ENCODE measurements around the gene PAGE2B.
"Not testable (repeated sequence)": the region's sequence is repeated elsewhere in the genome, so short reads cannot be mapped to it uniquely, and the experiment has no call there.

PAGE2B gene

DNA sequence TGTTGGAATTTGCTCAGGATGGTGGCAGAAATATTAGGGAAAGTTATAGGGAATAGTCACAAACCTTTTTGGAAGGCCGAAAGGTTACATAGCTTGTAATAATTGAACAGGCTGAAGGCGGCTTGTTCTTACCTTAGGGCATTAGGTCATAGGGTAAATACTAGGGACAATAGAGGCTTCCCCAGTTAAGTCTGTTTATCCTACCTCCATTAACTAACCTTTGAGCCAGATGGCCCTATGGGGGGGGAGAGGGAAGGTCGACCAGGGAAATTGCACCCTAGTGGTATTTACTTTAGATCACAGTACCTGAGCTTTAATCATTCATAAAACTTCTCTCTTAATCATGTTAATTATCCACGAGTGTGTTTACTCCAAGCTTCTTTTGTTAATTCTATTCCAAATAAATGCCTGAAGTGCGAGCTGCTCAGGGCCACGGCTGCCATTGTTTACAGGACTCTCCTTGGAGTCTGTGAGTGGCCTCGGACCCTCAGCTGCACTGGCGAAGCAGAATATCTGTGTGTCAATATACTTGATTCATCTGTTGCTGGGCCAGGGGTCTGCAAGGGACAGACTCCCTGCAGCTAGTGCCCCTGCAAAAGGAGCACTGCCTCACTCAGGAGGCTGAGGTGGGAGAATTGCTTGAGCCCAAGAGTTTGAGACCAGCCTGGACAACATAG is 36.9 kb downstream of the PAGE2B start:
- no peak for DNase-seq

DNA sequence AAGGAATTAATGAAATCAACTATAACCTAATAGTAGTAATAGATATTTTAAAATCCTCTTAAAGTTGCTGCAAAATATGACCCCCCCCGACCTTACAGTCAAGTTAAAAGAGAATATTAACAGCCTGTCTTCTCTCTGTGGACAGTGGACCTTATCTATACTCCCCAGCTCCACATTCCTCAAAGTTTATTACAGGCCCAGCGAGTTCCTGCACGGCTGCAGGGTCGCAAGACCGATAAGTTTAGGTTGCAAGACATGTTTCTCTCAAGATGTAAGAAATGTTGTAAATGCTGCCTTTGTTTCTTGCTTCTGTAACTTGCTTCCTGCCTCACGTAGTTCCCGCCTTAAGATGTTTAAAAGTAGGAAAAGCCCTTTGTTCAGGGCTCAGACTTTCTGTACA is 41.8 kb downstream of the PAGE2B start:
- not testable (repeated sequence) for DNase-seq

DNA sequence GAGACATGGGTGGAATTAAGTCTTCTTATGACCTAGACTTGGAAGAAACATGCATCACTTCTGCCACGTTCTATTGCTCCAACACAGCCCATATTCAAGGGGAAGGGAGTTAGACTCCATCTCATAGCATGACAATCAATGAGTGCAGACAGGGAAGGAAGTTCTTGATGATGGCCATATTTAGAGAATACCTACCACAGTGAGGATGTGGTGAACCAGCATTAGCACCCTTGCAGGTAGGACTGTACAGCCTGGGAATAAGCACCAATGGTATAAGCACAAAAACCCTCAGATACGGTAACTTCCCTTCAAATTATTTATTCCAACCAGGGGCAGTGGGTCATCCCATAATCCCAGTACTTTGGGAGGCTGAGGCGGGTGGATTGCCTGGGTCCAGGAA is 43.7 kb downstream of the PAGE2B start:
- no peak for DNase-seq

DNA sequence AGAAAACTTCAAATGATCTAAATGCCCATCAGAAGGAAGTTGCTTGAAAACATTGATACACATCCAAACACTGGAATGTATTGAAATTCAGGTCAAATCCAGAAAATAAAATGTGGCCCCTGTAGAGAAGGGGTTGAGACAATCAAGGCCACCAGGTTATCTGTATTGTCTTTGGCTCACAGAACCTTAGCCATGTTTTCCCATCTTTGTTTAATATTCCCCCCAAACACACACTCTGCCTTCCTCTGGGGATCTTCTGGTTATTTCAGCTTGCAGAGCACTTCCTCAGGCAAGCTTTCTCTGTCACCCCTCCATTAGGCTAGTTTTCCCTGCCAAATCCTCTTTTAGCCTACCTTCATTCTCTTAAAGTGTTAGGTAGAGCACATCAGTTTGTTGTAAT is 44.4 kb downstream of the PAGE2B start:
- DNase-seq, result no peak

DNA sequence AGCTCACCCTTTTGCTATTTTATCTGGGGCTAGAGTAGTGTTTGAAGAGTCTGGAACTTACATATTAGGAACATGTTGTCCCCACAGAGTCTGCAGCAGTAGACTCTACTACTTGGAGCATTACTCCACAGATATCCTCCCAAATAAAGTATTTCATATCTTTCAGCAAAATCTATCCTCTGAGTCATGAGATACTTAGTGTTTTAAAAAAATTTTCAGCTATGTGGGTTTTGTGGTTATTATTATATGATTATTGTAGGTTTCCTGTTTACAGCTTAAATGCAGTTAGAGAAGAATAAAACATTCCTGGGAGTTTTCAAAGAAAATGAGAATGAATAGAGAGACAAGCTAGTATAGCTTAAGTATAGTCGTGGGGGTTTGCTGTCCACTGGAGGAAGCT is 44.9 kb downstream of the PAGE2B start:
- no peak for DNase-seq

DNA sequence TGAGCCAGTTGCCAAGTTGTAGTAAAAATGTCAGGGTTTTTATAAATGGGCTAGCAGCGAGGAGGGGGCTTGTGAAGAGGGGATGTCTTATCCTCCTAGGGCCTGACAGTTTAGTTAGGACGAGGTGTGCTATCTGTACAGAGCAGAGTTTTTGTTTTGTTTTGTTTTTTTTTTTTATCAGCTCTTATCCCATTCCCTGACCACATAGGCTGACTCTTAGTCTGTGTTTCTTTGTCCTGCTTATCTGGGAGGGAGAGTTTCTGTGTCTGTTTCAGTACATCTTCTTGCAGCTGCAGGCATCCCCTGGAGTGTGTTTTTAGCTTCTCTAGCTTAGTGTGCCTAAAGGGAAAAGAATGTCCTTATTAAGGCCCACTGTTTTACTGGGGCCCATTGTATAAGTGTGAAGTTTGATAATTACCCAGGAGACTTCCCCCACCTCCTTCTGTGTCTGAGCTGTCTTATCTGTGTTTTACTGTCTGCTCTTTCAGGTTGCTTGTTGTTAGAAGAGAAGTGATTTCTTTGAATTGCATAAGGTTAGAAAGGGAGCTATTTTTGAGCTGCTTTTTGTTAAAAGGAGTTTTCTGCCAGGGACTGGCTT is 46.0 kb downstream of the PAGE2B start:
- DNase-seq, result no peak

DNA sequence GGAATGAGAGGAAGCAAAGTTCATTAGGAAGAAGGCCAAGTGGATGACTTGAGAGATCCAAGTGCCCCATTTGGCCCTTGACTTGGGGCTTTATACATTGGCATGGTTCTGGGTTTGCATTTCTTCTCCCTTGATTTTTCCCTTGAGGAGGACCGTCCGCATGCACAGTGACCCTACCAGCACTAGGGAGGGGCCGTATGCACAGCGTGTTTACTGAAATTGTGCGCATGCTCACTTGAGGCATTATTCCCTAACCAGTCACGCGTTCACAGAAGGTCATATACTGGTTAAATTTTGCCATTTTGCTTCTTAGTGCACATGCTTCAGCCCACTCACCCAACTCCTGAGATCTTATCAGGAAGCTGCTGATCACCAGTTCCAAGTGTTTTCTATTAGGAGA is 49.1 kb downstream of the PAGE2B start:
- no peak for DNase-seq

DNA sequence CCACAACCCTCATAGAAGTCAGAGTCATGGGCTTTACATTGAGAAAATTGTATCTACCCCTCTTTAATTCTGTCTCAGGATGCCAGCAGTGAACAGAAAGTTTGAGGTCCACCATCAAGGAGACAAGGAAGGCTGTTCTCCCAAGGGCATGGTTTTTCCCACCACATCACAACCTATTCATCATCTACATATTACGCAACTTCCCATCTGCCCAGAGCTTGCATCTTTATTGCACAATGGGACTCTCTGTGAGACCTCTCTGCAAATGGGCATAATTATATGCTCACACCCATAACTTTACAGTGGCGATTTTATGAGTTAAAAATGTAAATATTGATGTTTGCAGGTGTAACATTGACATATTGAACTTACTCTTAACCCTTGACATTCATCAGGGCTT is 52.9 kb downstream of the PAGE2B start:
- no peak for DNase-seq

Data from activated effector memory CD4-positive, alpha-beta T cell treated with anti-CD3 and anti-CD28 coated beads, Interleukin-2, amount 50 U/mL, for 16 hours (primary cell).